BLaER1 (cell line): Measurements from ENCODE around the gene LGR6.

Source experiments
- H3K27ac ChIP-seq: shearing (Covaris generic); formaldehyde crosslinking; 2 replicates; pipeline ENCODE4 v1.8.1; 2022
- H3K27me3 ChIP-seq: shearing (Covaris generic); formaldehyde crosslinking; 2 replicates; pipeline ENCODE4 v1.8.1; 2022
- H3K36me3 ChIP-seq: shearing (Covaris generic); formaldehyde crosslinking; 2 replicates; pipeline ENCODE4 v1.8.1; 2022
- H3K4me1 ChIP-seq: shearing (Covaris generic); formaldehyde crosslinking; 2 replicates; pipeline ENCODE4 v1.8.1; 2022
- H3K4me2 ChIP-seq: shearing (Covaris generic); formaldehyde crosslinking; 2 replicates; pipeline ENCODE4 v1.8.1; 2022
- H3K4me3 ChIP-seq: shearing (Covaris generic); formaldehyde crosslinking; 2 replicates; pipeline ENCODE4 v1.8.1; 2022
- H3K9ac ChIP-seq: shearing (Covaris generic); formaldehyde crosslinking; 2 replicates; pipeline ENCODE4 v1.8.1; 2022
- H3K9me3 ChIP-seq: shearing (Covaris generic); formaldehyde crosslinking; 2 replicates; pipeline ENCODE4 v1.8.1; 2022
- H4K20me1 ChIP-seq: shearing (Covaris generic); formaldehyde crosslinking; 2 replicates; pipeline ENCODE4 v1.8.1; 2022
- Cebpa-rat ChIP-seq: shearing (Covaris generic); IDR thresholded peaks from 2 replicates; pipeline ENCODE4 v1.8.1; 2022

Gene LGR6

DNA sequence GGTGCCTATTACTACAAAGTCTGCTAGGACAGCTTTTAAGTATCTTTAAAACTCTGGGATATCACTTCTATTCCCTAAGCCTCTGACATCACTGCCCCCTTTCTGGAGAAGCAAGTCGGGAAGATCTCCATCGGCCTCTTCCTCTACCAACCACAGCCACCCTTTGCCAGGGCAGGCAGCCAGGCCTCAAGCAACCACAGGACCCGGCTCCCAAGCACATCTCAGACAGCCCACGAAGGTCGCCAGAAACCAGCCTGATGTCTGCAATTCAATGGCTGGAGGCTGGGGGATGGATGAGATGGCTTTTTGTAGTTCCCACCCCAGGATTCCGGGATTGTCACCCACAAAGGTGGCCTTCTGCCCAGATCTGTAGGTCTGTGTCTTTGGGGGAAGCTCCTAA lies 70.7 kb downstream of the LGR6 start:
- Histone ChIP-seq H3K9me3 (no peaks in the 10 kb centered on the region), H3K4me1 (peaks cover 27% of the 10 kb centered on the region), H4K20me1 (no peaks in the 10 kb centered on the region), H3K27me3 (no peaks in the 10 kb centered on the region), H3K4me3 (no peak overlapping the region), H3K4me2 (peak overlapping the region; percentile 22; the same call in 1 of the 2 replicates), H3K36me3 (peaks cover 39% of the 10 kb centered on the region), H3K9ac (no peak overlapping the region), H3K27ac (no peak overlapping the region)
- no peak for TF ChIP-seq Cebpa-rat

DNA sequence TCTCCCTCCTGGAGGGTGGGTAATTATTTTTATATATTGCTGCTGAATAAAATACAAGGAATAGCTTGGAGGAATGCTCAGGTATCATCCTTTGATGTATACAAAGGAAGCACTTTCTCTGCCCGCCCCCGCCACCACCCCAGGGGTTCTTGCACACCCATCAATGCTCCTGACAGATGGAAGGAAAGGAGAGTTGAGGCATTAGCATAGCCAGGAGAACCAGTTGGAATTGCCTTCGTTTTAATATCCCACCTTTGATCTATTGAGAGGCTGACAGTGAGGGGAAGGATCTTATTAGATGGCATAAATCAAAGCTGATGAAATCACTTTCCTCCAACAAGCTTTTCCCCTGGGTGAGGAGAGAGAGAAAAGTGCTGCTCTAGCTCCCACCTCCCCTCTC lies 71.1 kb downstream of the LGR6 start:
- H3K4me2 ChIP-seq: 0 out of 2 replicates have a peak overlapping the region, but pooled peaks have one; percentile 22
- no peaks in the 10 kb centered on the region for H3K27me3 ChIP-seq
- no peaks in the 10 kb centered on the region for H4K20me1 ChIP-seq
- peaks cover 27% of the 10 kb centered on the region for H3K4me1 ChIP-seq
- peaks cover 40% of the 10 kb centered on the region for H3K36me3 ChIP-seq
- H3K9me3 ChIP-seq: no peaks in the 10 kb centered on the region
- no peak overlapping the region for H3K4me3 ChIP-seq
- TF ChIP-seq Cebpa-rat: no peak
- no peak overlapping the region for H3K9ac ChIP-seq
- H3K27ac ChIP-seq: no peak overlapping the region

DNA sequence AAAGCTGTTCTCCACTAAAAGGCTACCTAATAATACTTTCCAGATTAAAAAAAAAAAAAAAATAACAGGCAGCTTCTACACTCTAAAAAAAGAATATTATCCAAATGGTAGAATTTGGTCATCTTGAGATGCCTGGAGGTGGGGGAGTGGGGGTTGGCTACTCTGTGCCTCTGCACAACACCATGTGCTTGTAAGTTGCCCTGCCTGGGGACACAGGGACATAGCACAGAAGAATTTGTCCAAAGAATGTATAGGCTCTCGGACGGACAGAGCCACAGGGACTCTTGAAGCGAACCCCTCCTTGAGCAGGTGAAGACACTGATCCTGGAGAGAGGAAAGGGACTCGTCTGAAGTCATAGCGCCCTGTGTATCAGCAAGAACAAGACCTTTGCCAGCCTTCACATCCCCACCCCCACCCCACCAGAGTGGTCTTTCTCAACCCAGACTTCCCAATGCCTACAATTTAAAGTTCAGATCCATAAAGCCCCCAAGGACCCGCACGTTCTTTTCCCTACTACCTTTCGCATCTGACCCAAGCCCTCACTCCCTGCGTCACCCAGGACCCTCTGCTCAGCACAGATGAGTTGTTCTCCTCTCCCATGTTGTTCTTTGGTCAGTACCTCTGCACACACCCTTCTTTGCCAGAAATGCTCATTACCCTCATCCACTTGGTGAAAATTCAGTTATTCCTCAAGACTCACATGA lies 72.6 kb downstream of the LGR6 start:
- Histone ChIP-seq H4K20me1 (no peaks in the 10 kb centered on the region), H3K4me1 (peaks cover 39% of the 10 kb centered on the region), H3K9me3 (no peaks in the 10 kb centered on the region), H3K27me3 (no peaks in the 10 kb centered on the region), H3K27ac (no peak overlapping the region), H3K4me2 (no peak overlapping the region), H3K36me3 (peaks cover 35% of the 10 kb centered on the region), H3K9ac (no peak overlapping the region), H3K4me3 (no peak overlapping the region)
- no peak for TF ChIP-seq Cebpa-rat

DNA sequence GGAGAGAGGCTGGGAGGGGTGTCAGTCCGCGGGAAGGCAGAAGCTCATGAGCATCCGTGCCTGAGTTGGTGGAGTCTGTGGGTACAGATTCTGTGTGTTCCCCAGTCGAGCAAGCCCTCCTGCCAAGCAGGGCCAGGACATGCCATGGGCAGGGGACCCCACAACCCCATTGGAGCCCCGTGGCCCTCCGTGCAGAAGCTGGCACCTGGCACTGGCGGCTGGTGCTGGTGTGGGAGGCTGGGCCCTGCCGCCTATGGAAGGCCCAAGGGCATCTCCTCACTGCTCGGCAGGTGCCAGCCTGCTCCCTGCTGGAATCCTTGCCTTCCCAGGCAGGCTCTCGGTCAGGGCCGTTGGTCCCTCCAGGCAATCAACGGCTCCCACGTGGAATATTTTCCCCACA lies 74.4 kb downstream of the LGR6 start:
- no peak for TF ChIP-seq Cebpa-rat
- peaks cover 35% of the 10 kb centered on the region for H3K36me3 ChIP-seq
- H3K27me3 ChIP-seq: no peaks in the 10 kb centered on the region
- no peak overlapping the region for H3K4me3 ChIP-seq
- no peak overlapping the region for H3K9ac ChIP-seq
- H3K9me3 ChIP-seq: no peaks in the 10 kb centered on the region
- H3K27ac ChIP-seq: no peak overlapping the region
- no peak overlapping the region for H3K4me2 ChIP-seq
- no peaks in the 10 kb centered on the region for H4K20me1 ChIP-seq
- peaks cover 50% of the 10 kb centered on the region for H3K4me1 ChIP-seq

DNA sequence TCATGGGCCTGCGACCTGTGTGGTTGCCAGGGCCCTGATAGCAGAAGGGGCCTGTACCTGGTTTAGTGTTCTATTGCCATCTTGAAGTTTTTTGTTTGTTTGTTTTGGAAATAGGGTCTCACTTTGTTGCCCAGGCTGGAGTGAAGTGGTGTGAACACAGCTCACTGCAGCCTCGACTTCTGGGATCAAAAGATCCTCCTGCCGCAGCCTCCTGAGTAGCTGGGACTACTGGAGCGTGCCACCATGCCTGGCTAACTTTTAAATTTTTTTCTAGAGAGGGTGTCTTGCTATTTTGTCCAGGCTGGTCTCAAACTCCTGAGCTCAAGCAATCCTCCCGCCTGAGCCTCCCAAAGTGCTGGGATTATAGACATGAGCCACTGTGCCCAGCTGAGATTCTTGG lies 75.2 kb downstream of the LGR6 start:
- Histone ChIP-seq H3K27ac (no peak overlapping the region), H3K4me2 (no peak overlapping the region), H3K27me3 (no peaks in the 10 kb centered on the region), H3K9me3 (no peaks in the 10 kb centered on the region), H3K4me3 (no peak overlapping the region), H3K36me3 (peaks cover 35% of the 10 kb centered on the region), H3K4me1 (peaks cover 57% of the 10 kb centered on the region), H3K9ac (no peak overlapping the region), H4K20me1 (no peaks in the 10 kb centered on the region)
- TF ChIP-seq Cebpa-rat: no peak

DNA sequence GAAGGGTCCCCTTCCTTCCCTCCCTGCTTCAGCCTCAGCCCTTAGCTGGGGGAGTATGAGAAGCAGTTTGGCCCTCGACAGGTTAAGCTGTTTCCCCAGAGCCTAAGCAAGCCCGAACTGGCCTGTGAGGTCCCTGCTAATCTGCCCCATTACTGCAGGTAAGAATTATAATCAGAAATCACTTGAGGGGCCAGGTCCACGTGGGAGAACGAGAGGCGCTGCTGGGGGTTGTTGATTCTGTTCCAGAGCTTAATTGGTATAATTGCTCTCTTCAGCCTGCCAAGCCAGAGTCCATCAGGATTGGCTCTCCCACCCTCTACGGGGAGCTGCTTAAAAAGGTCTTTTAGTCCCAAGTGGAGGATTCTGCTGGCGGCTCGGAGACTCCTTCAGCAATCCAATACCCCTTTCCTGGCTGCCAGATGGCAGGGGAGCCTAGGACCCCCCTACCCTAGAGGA lies 77.3 kb downstream of the LGR6 start:
- Histone ChIP-seq H3K4me3 (no peak overlapping the region), H4K20me1 (no peaks in the 10 kb centered on the region), H3K9ac (no peak overlapping the region), H3K4me1 (peaks cover 52% of the 10 kb centered on the region), H3K36me3 (peaks cover 29% of the 10 kb centered on the region), H3K4me2 (peak overlapping the region; percentile 55), H3K27me3 (no peaks in the 10 kb centered on the region), H3K27ac (0 out of 2 replicates have a peak overlapping the region, but pooled peaks have one; percentile 35), H3K9me3 (no peaks in the 10 kb centered on the region)
- TF ChIP-seq Cebpa-rat: no peak

DNA sequence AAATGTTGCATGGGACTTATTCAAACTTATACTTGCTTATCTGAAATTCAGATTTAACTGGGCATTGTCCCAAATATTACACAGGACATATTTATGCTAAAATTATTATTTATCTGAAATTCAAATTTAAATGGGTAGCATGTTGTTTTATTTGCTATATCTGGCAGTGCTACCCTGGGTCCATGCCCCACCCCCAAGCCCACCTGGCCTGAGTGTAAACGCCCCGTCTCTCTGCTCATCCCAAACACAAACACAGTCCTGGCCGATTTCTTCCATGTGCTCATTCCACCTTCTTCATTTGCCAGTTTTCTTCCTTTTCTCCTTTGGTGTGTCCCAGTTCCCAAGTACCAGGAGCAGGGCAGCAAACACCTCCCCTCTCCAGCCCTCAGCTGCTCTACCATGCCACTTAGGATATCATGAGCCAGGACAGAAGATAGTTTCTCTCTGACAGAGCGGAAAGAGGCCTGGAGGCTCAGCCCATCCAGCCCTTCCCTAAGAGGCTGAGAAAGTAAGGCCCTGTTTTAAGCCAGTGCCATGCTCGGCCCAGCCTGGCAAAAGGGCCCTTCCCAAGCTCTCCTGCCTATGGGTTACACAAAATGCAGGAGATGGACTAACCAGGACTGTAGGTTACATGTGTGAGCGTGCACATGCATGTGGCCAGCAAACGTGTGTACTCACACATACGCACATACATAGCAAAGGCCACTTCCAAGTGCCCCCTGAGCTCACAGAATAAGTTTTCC lies 78.7 kb downstream of the LGR6 start:
- H3K27me3 ChIP-seq: no peaks in the 10 kb centered on the region
- no peak for TF ChIP-seq Cebpa-rat
- no peak overlapping the region for H3K4me3 ChIP-seq
- H3K4me2 ChIP-seq: peak overlapping the region; percentile 55; the same call in 1 of the 2 replicates
- no peaks in the 10 kb centered on the region for H4K20me1 ChIP-seq
- no peak overlapping the region for H3K27ac ChIP-seq
- no peaks in the 10 kb centered on the region for H3K9me3 ChIP-seq
- peaks cover 33% of the 10 kb centered on the region for H3K36me3 ChIP-seq
- H3K4me1 ChIP-seq: peaks cover 52% of the 10 kb centered on the region
- H3K9ac ChIP-seq: no peak overlapping the region

DNA sequence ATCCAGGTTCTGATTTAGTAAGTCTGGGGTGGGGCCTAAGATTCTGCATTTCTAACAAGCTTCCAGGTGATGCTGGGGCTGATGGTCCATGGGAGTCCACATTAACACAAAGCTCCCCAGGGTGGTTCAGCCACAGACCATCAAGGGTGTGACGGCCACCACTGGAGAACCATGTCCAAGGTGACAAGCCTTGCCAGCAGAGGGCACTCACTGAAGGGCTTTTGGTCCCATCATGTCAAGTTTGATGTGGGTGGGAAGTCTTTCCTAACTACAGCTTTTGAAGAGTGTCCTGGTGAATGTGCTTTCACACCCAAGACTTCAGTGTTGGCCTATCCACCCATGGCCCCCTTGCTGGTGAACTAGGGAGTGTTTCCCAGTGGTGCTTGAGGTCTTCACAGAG lies 81.0 kb downstream of the LGR6 start:
- peak overlapping the region; percentile 51; the same call in 1 of the 2 replicates for H3K4me2 ChIP-seq
- H3K27ac ChIP-seq: no peak overlapping the region
- no peak overlapping the region for H3K9ac ChIP-seq
- no peaks in the 10 kb centered on the region for H3K27me3 ChIP-seq
- no peak overlapping the region for H3K4me3 ChIP-seq
- H3K4me1 ChIP-seq: peaks cover 40% of the 10 kb centered on the region
- no peak for TF ChIP-seq Cebpa-rat
- peaks cover 39% of the 10 kb centered on the region for H3K36me3 ChIP-seq
- H4K20me1 ChIP-seq: no peaks in the 10 kb centered on the region
- H3K9me3 ChIP-seq: no peaks in the 10 kb centered on the region

DNA sequence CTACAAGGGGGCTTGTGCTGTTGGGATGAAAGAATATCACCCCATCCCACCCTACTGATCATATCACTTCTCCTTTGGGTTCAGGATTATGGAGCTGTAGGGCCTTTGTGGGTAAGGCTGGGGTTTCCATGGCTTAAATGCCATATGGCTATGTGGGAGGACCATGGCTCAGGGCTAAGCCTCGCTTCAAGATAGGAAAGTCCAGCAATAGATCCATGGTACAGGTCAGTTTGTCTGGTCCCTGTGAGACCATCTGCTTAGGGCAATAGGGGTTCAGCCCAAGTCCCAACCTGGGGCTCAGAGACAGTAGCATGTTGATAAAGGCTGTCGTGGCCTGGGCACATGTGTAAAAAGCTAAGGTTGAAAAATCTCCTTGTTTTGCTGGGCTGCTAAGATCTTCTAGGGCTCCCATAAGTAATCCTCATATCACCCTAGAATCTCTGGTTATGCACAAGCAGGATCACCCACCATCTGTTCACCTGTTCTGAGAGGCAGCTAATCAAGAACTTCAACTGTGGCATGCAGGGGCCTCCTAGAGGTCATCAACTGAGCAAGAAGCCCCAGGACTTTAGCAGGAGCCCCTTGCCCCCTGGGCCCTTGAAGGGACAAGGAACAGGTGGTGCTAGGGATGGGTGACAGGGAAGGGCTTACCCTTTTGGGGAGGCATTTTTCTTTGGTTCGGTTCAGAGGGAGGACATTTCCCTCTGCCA lies 81.6 kb downstream of the LGR6 start:
- no peak for TF ChIP-seq Cebpa-rat
- Histone ChIP-seq H3K27me3 (no peaks in the 10 kb centered on the region), H4K20me1 (no peaks in the 10 kb centered on the region), H3K27ac (no peak overlapping the region), H3K36me3 (peaks cover 43% of the 10 kb centered on the region), H3K4me3 (no peak overlapping the region), H3K9ac (no peak overlapping the region), H3K9me3 (no peaks in the 10 kb centered on the region), H3K4me2 (no peak overlapping the region), H3K4me1 (peaks cover 40% of the 10 kb centered on the region)
